BJ (cell line): ENCODE data around the gene IFI44. TPM values are rescaled to one million over a fixed set of nuclear protein-coding genes. Genes with fewer than 3 reads are reported as not detected.

ENCODE experiments used
- CTCF ChIA-PET: fragments of 350-600 bp; formaldehyde crosslinking; extraction: SDS; loops from one replicate; lab custom pipeline; 2021; ENCODE audit warnings: antibody characterized with exemption, inconsistent platforms; lab: Yijun Ruan, JAX
- POLR2A ChIA-PET: fragments of 300-600 bp; sonication (Branson Sonifier 250); formaldehyde crosslinking; extraction: SDS; loops from one replicate; lab custom pipeline; 2021; ENCODE audit warnings: antibody characterized with exemption; lab: Charles Lee
- DNase-seq: peaks from one replicate; pipeline ENCODE4 v3.0.0-alpha.2; 2011; ENCODE audit warnings: low read depth
- H3K27me3 ChIP-seq: 2 replicates; pipeline ENCODE4 v1.6.0; 2011; ENCODE audit warnings: low read length; ENCODE audit not compliant: control insufficient read depth, insufficient read depth
- H3K36me3 ChIP-seq: 2 replicates; pipeline ENCODE4 v1.5.1; 2011; ENCODE audit warnings: low read length; ENCODE audit not compliant: control insufficient read depth, insufficient read depth
- H3K4me3 ChIP-seq: 2 replicates; pipeline ENCODE4 v1.5.1; 2011; ENCODE audit warnings: low read depth, mild to moderate bottlenecking, control low read depth, low read length
- polyA plus RNA-seq: library from polyadenylated mRNA; depleted of rRNA; stranded (reverse); fragments of >200 nt; gene quantifications from 2 replicates; pipeline ENCODE4 v1.2.3, GENCODE V29; 2011
- TF ChIP-seq, protein P1 (sequence below): IDR thresholded peaks from 2 replicates; pipeline ENCODE4 v1.5.1; 2011; ENCODE audit warnings: low read depth, mild to moderate bottlenecking, control low read depth, inconsistent platforms, low read length, moderate library complexity; ENCODE audit not compliant: insufficient read depth

Gene IFI44
- polyA plus RNA-seq, 1 experiment: 2.2 TPM

DNA sequence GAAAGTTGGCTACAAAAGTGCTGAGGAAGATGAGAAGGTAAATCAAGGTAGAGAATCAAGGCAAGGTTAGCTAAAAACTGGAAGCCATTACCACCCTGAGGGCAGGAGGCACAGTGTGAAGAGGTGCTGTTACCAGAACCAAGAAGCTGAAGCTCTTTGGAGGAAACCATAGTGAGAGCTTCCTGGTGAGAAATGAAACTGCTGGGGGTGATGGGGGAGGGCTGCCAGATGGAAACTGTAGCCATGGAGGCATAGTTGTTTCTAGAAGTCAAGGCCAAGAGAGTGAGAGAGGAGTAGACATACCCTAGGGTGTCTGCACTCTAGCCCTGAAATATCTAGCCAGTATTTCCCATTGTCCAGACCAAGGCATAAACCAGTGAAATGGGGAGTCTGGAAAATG is 28.7 kb downstream of the IFI44 start:
- no peaks in the 10 kb centered on the region for H3K27me3 ChIP-seq
- ChIA-PET POLR2A (no interaction called here), CTCF (interaction anchor here (0.6 to 2.8 kb wide), 5 partner anchors 9 to 226 kb away, joined by 3 to 22 read pairs (median 3); partner anchors contain the start of gene IFI44L)
- no peaks in the 10 kb centered on the region for H3K36me3 ChIP-seq
- no peak for DNase-seq
- TF ChIP-seq, protein P1, sequence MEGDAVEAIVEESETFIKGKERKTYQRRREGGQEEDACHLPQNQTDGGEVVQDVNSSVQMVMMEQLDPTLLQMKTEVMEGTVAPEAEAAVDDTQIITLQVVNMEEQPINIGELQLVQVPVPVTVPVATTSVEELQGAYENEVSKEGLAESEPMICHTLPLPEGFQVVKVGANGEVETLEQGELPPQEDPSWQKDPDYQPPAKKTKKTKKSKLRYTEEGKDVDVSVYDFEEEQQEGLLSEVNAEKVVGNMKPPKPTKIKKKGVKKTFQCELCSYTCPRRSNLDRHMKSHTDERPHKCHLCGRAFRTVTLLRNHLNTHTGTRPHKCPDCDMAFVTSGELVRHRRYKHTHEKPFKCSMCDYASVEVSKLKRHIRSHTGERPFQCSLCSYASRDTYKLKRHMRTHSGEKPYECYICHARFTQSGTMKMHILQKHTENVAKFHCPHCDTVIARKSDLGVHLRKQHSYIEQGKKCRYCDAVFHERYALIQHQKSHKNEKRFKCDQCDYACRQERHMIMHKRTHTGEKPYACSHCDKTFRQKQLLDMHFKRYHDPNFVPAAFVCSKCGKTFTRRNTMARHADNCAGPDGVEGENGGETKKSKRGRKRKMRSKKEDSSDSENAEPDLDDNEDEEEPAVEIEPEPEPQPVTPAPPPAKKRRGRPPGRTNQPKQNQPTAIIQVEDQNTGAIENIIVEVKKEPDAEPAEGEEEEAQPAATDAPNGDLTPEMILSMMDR: no peak
- H3K4me3 ChIP-seq: no peak overlapping the region

DNA sequence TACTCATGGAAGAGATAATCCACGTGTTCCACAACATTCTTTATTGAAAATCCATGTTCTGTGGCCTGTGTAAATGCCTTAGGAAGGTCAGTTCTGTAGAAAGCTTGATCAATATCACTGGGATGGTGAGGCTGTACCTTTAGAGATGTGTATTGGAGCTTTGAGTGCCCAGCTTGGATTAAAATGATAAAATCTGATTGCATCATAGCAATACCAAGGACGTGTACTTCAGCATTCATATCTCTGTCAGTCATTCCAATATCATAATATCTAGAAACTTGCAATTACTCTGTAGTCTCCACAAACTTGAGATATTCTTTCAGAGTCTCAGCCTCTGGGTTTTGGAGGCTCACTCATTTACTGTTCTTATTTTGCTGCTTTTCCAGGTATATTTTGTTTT is 31.6 kb downstream of the IFI44 start:
- ChIA-PET CTCF (interaction anchor here (0.7 to 2.6 kb wide), 3 partner anchors 64 to 551 kb away, joined by 3 to 13 read pairs (median 4); no protein-coding TSS in a partner anchor), POLR2A (no interaction called here)
- TF ChIP-seq, protein P1: no peak

DNA sequence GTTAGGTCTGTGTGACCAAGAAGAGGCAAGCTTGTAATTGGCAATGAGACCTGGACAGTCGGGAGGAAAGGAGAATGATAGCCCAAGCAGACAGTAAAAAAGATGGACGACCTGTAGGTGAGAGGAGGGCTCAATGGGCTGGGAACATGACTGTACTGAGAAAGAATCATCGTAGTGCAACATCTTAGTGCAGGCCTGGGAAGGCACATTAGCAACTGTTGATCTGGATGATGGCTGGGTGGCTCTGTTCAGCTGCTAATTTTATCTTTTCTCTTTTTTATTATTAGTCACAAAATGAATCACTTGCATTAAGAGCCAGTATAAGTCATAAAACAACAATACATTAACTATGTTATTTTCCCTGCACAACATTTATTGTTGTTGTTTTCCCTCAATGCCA is 32.9 kb downstream of the IFI44 start:
- no peaks in the 10 kb centered on the region for H3K27me3 ChIP-seq
- ChIA-PET CTCF (interaction anchor here (1.1 to 2.6 kb wide), 2 partner anchors 62 to 65 kb away, joined by 3 to 13 read pairs; no protein-coding TSS in a partner anchor), POLR2A (no interaction called here)
- H3K36me3 ChIP-seq: no peaks in the 10 kb centered on the region
- TF ChIP-seq, protein P1: no peak
- no peak overlapping the region for H3K4me3 ChIP-seq
- DNase-seq: no peak

More for the DNA sequence above, 31.6 kb downstream of the IFI44 start:
- no peak for DNase-seq
- H3K27me3 ChIP-seq: no peaks in the 10 kb centered on the region
- H3K4me3 ChIP-seq: no peak overlapping the region
- no peaks in the 10 kb centered on the region for H3K36me3 ChIP-seq

DNA sequence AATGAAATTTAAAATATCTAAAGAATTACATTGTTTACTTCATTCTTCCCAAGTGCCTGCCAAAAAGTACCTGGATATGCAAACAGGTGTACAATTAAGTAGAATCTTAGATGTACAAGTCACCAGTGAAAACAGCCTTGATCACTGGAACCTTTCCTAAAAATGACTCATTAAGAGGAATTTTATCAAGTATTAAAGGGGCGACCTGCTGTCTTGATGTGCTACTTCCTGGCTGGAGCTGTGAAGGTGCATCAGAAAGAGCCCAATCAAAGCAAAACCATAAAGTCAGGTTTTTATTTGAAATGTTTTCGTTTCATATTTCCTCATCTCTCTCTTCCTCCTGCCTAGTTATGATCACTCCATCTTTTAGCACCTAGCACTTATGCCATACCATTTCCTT is 33.4 kb downstream of the IFI44 start:
- no peak overlapping the region for H3K4me3 ChIP-seq
- no peaks in the 10 kb centered on the region for H3K27me3 ChIP-seq
- TF ChIP-seq, protein P1: no peak
- POLR2A ChIA-PET: no interaction called here
- no peak for DNase-seq
- CTCF ChIA-PET: interaction anchor here (1.2 to 1.4 kb wide), 2 partner anchors 11 to 56 kb away, joined by 3 to 4 read pairs; no protein-coding TSS in a partner anchor
- no peaks in the 10 kb centered on the region for H3K36me3 ChIP-seq

DNA sequence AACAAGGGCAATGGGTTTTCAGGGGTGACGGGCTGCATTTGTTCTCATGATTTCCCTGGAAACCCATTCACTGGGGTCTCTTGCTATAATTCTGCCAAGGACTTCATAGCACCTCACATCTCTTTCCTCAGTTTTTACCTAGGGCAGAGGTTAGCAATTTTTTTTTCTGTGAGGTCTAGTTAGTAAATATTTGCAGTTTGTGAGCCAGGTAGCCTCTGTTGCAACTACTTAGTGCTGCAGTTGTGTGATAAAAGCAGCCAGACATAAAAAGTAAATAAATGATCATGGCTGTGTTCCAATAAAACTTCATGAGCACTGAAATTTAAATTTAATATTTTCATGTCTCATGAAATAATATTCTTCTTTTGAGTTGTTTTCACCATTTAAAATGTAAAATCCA is 37.7 kb downstream of the IFI44 start:
- CTCF ChIA-PET: interaction anchor here (1.3 kb wide), 1 partner anchor 9 kb away, joined by 3 read pairs; no protein-coding TSS in a partner anchor

More for the DNA sequence above, 37.7 kb downstream of the IFI44 start:
- no peaks in the 10 kb centered on the region for H3K27me3 ChIP-seq
- DNase-seq: no peak
- H3K36me3 ChIP-seq: no peaks in the 10 kb centered on the region
- POLR2A ChIA-PET: no interaction called here
- TF ChIP-seq, protein P1: no peak
- H3K4me3 ChIP-seq: no peak overlapping the region
